ENCODE results near the gene MAPKAP1.

MAPKAP1 gene

DNA sequence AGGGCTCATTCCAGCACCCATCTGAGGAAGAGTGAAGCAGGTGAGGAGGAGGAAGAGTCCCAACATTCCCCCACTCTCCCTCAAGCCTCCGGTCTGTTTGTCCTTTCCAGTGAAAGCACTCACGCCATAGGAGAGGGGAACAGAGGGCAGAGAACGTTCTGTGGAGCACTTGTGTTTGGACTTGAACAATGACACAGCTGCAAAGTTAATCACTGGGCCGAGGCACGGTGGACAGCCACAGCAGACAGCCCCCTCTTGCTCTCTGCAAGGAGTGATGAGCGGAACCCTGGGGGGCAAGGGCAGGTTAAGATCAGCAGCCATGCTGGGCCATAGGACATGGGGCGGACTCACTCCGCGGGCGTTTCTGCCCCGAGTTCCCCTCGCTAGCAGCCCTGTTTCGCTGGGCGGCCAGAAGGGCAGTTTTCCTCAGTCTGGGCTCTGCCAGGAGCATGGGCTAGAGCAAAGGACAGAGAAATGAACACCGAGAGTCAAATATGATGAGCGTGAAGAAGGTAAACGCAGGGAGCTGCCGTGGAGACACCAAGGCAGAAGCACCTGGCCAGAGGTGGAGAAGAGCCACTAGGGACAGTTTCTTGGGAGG lies 259.7 kb downstream of the MAPKAP1 start:
- DNase-seq (ENCODE audit: low read depth) = no peak

DNA sequence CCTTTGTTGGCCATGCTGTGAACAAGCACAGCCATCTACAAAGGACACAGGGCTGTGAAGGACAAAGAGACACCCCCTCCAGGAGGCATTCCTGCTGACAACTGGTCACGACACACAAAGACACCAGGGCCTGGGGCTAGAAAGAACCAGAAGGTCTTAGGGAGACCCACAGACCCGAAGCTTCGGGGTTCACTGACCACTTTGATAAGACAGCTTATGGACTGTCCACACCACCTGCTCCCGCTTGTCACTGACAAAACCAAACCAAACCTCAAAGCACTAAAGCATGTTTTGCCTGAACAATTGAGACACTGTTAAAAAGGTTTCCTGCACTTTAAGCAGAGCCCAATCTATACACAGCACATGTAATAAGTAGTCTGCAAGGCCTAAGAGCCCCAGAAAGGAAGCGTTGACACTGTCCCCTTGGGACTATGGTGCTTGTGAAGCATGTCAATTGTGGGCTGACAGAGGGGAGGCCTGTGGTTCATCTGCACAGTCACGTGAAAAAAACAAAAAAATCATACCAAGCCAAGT lies 260.4 kb downstream of the MAPKAP1 start:
- no peak for DNase-seq (ENCODE audit: low read depth)

DNA sequence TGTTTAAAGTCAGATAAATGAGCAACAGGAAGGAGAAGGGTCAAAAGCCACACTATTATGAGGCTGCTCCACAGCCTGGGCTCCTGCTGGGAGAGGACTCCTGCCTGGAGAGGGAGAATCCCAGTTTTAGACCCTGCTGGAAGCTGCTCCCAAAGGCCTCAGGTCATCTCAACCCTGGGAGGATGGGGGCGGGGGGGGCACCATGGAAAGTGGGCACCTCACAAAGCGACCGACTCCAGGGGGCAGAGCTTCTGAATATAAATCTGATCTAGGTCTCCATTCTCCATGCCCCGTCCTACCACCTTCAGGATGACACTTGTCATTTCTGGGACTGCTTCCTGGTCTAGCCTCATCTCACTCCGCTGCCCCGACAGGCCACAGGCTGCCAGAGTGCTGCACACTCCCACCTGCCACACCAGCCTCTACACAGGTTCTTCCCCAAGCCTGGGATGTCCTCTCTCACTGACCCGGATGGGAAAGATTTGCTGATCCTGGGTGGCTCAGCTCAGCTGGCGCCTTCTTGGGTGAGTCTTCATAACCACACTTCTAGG lies 262.0 kb downstream of the MAPKAP1 start:
- no peak for DNase-seq (ENCODE audit: low read depth)

DNA sequence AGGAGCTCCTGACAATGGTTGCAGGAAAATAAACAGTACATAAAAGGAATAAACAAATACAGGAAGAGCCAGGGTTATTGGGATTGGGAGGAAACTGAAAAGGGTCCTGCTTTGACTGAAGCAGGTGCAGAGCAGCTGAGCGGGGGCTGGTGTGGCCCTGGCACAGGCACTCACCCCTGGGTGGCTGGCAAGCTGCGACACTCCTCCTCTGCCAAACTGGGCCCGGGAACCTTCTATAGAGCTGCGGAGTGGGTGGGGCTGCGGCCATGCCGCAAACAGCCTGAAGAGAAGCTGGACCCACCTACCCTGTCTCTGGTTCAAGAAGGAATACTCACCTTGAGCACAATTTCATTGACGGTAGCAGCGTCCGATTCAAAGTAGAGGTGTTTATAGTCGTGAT lies 262.8 kb downstream of the MAPKAP1 start:
- DNase-seq (ENCODE audit: low read depth) = no peak

DNA sequence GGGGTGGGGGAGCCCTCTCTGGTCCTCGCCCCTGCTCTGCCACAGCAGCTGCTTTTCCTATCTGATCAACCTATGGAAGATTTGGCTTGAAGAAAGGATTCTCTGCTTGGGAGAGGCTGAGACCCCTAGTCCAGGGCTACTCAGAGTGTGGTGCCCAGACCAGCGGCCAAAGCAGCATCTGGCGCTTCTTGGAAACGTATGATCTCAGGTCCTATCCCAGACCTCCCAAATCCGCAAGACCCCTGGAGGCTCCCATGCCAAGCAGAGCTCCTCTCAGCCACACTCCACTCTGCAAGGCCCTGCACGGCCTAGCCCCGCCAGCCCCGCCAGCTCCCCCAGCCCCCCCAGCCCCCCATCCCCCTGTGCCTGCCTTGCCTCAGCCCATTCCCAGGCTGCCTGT lies 263.6 kb downstream of the MAPKAP1 start:
- DNase-seq (ENCODE audit: low read depth) = no peak

DNA sequence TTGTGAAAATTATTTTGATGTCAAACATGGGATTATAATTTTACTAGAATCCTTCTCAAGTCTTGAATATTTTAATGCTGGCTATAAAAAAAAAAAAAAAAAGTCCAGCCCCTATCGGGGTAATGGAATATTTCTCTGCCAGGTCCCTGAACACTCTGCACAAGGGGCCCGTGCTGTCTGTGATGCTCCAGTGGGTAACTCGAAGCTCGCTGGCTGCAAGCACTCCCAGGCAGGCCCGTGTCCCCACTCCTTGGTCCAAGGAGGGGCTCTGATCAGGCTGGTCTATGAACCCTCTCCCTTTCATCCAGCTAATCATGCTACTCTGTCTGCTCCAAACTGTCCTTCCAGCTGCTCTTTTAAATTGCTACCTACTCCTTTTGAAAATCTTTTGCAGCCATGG lies 264.6 kb downstream of the MAPKAP1 start:
- DNase-seq (ENCODE audit: low read depth) = no peak

DNA sequence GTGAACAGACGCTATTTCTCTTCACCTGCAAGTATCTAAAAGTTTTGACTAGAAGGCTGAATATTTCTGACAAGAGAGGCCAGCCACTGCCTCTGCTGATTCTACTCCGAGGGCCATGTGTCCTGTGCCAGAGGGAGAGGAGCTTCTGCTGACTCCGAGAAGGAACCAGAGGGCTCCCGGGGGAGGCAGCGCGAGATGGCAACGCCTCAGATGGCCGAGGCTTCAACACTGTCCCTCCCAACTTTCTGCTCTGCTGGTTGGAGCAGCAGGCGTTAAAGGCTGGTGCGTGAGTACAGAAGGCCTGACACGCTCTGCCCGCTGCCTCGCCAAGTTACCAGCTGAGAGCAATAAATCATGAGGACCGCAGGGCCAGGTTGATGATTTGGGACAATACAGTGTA lies 266.6 kb downstream of the MAPKAP1 start:
- no peak for DNase-seq (ENCODE audit: low read depth)

DNA sequence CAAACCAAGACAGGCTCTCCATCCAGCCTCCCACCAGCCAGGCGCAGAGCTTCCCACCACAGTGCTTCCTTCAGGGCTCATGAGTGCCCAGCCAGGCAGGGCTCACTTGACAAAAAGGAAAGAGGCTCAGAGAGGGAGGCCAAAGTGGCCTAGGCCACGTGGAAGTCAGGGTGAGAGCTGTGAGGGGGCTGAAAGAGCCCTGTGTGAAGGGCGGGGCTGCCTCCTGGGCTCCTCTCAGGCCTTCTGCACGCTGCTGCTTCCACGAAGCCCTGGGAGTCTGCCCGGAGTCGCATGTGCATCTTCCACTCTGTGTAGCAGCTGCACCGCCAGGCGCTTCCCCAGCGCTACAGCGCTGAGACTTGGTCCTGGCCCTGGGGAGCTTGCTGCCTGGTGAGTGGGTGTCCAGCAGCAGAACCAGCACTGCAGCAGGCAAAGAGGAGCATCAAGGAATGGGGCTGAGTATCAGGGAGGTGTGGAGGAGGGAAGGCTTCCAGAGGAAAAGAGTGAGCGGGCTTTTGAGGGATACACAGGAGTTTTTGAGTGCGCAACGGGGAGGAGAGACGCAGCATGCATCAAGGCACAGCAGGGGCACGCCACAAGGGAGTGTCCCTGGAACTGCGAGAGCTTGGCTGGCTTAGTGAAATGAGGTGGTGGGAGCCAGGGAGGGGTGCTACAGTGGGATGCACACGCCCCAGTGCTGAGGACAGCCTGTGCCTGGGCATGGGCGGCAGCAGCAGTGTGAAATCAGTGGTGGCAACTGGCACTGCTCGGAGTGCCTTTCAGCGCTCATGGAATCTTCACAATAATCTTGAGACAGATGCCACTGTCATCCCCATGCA lies 267.4 kb downstream of the MAPKAP1 start:
- DNase-seq (ENCODE audit: low read depth) = no peak

DNA sequence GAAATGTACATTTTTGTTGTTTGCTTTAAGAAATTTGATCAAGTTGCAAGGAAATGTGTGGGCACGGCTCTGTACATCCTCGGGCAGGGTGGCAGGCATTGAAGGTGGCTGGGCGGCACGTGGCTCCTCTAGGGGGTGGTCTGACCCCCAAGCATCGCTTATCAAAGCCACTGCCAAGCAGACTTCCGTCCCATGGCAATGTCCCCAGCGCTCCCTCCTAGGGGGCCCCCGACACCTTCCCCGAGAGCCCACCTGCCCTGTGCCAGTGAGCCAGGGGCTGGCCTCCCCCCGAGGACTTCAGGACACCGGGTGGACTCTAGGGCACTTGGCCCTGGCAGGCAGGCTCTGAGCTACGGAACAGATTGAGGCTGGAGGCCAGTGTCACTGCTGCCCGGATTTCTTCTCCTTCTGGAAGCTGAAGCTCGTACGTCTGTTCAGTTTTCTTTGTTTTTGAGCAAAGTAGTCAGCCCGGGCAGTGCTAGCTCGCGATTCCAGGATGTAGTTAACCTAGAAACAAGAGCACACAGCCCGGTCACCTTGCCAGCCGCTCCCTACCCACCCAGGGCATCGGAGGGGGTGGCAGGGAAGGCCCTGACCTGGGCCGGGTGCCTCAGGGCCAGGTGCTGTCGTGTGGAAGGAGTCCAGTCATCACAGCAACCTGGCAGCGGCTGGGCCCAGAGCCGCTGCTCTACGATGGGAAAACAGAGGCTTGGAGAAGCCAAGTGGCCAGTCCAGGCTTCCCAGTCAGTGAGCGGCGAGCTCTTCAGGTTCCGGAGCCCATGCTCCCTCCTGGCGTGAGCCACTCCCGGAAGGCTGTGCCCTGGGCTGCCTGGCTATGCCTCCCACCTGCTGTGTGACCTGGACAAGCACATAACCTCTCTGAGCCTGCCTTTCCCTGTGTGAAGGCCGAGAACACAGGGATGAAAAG lies 268.2 kb downstream of the MAPKAP1 start:
- no peak for DNase-seq (ENCODE audit: low read depth)

DNA sequence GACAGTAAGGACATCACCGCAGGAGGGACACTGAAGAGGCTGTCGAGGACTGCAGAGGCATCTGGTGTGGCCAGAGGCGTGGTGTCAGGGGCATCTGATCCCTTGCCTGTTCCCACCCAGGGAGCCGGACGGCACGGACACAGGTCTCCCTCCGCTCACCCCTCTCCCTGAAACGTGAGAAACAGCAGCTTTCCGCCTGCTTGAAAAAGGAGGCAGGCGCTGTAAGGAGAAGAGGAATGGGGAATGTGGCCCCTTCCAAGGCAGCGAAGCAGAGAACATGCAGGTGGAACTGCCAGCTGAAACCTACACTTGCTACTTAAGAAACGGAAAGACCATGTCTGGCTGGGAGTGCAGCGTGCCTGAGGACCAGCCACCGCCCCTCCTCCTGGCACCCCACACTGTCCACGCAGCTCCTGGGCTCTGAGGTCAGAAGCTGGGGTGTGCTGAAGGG lies 269.2 kb downstream of the MAPKAP1 start:
- DNase-seq (ENCODE audit: low read depth) = no peak

DNA sequence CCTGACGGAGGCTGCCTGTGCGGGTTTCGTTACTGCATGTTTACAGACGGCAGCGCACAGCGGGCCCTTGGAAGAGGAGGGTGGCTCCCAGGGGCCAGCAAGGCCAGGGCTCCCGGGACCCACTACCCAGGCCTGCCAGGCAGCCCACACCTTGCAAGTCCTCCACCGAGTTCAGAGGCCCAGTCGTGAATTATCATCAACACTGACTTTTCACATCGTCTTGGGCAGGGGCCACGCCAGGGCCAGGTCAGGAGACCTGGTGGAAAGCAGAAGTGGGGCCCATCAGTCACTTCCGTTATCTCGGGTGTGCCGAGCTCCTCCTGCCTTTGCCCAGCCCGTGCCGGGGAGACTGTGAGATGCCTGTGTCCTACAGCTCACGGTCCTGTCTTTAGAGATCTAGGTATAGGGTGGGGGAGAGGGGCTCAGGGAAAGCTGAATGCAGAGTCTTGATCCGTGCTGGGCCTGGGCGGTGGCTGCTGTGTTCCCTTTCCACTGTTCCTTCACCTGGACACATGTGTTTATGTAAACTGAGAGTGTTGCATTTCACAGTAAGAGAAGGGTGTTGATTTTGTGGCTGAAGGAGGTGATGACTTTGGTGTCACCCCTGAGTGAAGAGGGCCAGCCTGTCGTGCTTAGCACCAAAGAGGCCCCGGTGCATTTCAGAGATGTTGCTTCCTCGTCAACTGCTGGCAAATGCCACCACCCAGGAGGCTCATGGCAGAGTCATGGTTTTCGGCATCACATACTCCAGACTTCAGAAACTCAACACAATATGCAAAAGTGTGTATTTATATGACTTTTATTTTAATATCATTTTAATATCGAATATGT lies 270.2 kb downstream of the MAPKAP1 start:
- DNase-seq (ENCODE audit: low read depth) = no peak

DNA sequence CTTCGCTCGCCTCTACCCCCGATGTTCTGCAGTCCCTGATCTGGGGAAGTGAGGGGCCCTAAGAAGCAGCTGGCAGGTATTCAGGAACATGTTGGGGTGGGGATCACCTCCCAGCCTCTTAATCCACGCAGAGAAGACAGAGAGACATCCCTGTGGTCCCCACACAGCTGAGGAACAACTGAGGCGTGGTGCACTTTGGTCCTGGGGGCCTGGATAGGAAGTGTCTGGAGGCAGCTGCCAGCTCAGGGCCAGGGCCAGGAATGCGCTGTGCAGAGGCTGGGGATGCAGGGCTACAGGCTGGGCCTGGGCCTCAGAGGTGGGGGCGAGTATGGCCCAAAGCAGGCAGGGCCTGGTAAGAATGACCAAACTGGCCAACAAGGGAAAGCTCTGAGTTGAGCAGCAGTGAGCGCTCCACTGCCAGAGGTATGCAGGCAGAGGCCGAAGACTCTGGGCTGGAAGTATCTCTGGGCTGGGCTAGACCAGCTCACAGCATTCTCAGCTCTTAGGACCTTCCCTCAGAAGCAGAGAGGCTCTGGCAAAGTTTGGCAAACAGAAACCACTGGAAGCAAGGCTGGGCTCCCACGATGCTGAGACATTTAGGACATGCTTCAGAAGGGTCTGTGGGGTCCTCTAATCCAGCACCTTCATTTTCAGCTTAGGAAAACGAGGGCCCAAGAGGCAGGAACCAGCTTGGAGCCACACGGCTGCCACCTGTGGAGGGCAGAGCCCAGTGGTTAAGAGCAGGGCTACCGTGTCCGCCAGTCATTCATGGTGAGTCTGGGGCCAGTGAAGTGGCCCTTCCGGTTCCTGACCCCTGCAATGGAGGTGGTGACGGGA lies 271.0 kb downstream of the MAPKAP1 start:
- no peak for DNase-seq (ENCODE audit: low read depth)

DNA sequence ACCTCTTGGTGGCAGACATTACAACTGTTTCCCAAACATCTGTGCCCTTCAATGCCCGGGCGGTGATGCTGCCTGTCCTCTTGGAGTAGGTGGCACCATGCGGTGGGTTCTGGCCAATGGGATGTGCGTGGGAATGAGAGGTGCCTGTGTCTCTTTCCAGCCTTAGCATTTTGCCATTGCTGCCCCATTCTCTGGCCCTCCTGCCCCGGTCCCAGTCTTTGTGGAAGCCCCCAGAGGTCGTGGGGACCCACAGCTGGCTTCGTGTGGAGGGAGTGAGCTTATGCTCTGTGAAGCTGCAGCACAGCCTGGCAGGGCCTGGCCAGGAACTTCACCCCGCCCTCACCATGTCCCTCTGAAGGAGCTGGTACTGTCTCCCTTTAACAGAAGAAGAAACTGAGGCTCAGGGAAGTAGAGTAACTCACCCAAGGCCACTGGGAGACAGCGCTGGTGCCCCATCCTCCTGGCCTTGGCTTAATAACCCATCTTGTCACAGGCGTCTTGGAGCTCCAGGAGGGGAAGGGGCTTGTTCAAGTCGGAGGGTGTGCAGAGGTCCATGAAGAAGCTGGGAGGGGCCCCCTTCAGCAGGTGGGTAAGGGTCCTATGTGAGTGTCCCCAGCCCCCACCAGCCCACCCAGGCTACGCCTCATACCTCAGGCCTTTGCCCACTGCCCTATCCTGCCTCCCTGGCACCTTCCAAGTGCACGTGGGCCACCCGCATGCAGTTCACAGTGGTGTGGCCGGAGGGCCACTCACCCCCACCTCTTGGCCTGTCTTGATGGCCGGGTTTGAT lies 271.8 kb downstream of the MAPKAP1 start:
- DNase-seq (ENCODE audit: low read depth) = no peak

DNA sequence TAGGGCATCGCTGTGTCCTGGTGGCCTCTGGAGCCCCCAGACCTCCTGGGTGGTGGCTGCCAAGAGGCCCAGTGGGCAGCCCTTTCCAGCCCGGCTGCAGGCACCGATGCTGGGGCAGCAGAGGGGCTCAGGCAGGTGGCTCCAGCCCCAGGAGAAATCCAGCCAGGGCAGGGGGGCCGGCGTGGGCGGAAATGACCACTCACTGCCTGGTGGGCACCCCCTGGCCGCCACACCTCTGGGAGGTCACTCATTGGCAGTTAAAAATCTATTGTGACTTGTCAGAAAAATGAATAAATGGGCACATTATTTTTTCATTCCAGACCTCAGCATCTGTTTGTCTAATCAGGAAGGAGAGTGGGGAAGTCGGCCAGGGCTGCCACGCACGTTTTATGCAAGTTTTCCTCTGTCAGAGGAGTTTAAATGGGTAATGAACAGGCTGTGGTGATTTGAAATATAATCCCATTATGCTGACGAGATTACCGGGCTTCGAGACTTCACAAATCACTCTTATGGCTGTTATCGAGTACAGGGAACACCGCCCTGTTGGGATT lies 273.5 kb downstream of the MAPKAP1 start:
- DNase-seq (ENCODE audit: low read depth) = no peak

DNA sequence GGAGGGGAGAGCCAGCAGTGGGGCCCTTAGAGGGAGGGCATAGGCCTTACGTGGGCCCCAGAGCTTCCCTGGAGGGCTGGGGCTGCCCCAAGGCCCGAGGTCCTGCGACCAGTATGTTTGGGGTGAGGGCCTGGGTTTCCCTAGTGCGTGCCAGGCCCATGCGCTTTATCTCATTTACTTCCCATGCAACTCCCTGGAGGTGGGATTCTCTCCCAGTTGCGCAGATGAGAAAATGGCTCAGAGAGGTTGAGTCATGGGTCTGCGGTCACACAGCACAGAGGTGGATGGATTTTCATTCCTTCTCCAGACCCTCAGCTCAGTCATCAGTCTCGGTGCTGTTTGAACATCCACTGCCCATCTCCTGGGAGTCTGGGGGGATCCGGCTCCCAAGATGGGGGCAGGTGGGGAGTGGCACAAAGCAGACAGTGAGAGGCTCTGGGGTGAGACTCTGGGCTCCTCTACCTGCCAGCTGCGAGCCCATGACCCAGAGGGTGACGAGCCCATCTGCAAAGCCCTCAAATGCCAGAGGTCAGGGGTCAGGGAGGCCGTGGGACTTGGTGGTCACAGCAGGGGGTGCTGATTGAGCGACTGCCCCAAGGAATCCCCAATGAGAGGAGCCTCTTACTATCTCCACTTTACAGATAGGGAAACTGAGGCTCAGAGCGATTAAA lies 274.2 kb downstream of the MAPKAP1 start:
- DNase-seq (ENCODE audit: low read depth) = no peak

DNA sequence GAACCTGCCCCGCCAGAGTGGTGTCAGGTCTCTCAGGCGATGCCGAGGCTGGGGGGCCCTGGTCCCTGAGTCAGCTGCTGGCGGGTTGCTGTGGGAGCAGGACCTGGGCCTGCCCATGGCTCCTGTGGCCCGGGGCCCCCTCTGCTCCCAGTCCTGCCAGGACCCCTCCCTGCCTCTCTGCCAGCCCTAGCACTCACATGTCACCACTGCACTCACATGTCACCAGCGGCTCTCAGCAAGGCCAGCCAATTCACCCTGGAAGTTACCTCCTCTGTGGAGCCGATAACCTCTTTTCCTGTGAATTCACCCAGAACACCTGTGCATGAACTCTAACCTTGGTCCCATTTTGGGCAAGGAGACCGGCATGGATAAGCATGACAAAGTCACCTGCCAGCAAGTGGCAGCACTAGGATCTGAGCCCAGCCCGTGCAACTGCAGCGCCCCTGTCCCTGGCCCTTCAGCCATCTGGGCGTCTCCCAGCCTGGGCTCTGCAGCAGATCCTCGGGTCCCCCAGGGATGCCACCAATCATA lies 275.2 kb downstream of the MAPKAP1 start:
- DNase-seq (ENCODE audit: low read depth) = no peak

DNA sequence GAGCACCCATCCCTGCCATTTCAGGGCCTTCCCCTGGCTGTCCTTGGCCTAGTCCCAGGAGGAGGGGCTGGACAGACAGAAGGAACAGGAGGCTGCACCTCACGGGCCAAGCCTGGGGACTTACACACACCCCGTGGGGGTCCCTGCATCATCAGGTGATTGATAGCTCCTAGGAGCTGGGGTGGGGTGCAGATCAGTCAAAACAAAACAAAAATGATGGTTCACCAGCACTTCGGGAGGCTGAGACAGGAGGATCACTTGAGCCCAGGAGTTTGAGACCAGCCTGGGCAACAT lies 276.0 kb downstream of the MAPKAP1 start:
- DNase-seq (ENCODE audit: low read depth) = no peak
